HepG2 (cell line): ENCODE results near the gene NUDCD2. TPM values are rescaled to one million over a fixed set of nuclear protein-coding genes. Genes with fewer than 3 reads are reported as not detected.

ENCODE experiments used
- ADNP ChIP-seq: sonication (generic); formaldehyde crosslinking; IDR thresholded peaks from 2 replicates; pipeline ENCODE4 v1.4.0; 2020; ENCODE audit warnings: missing genetic modification reagents
- BORCS8-MEF2B ChIP-seq: sonication (generic); formaldehyde crosslinking; IDR thresholded peaks from 2 replicates; pipeline ENCODE4 v1.8.0; 2022; ENCODE audit warnings: mild to moderate bottlenecking, missing genetic modification reagents
- DMTF1 ChIP-seq: sonication (generic); formaldehyde crosslinking; IDR thresholded peaks from 2 replicates; pipeline ENCODE4 v1.4.0; 2020; ENCODE audit warnings: mild to moderate bottlenecking, missing genetic modification reagents
- FOXO1 ChIP-seq: sonication (generic); formaldehyde crosslinking; IDR thresholded peaks from 2 replicates; pipeline ENCODE4 v1.4.0; 2020; ENCODE audit warnings: missing genetic modification reagents
- KDM6A ChIP-seq: IDR thresholded peaks from 2 replicates; pipeline ENCODE4 v1.6.1; 2016; ENCODE audit warnings: low read depth
- MED13 ChIP-seq: sonication (generic); formaldehyde crosslinking; IDR thresholded peaks from 2 replicates; pipeline ENCODE4 v1.5.0; 2020; ENCODE audit warnings: missing genetic modification reagents
- MYNN ChIP-seq: sonication (generic); formaldehyde crosslinking; IDR thresholded peaks from 2 replicates; pipeline ENCODE4 v1.4.0; 2020; ENCODE audit warnings: mild to moderate bottlenecking, low read depth, missing genetic modification reagents
- PAX8 ChIP-seq: sonication (generic); formaldehyde crosslinking; IDR thresholded peaks from 2 replicates; pipeline ENCODE4 v1.8.0; 2022; ENCODE audit warnings: mild to moderate bottlenecking, missing genetic modification reagents, borderline replicate concordance
- PREB ChIP-seq: sonication (generic); formaldehyde crosslinking; IDR thresholded peaks from 2 replicates; pipeline ENCODE4 v1.4.0; 2020; ENCODE audit warnings: missing genetic modification reagents
- SRSF4 ChIP-seq: fragments of 200-400 bp; formaldehyde crosslinking; IDR thresholded peaks from one replicate; pipeline ENCODE4 v1.6.1; 2018; ENCODE audit warnings: mild to moderate bottlenecking, low read depth, low read length, moderate library complexity; ENCODE audit not compliant: poor library complexity, severe bottlenecking
- ZKSCAN1 ChIP-seq: fragments of 150-350 bp; IDR thresholded peaks from 2 replicates; pipeline ENCODE4 v1.6.1; 2014; ENCODE audit warnings: low read length
- ZNF225 ChIP-seq: sonication (generic); formaldehyde crosslinking; IDR thresholded peaks from 2 replicates; pipeline ENCODE4 v1.4.0; 2020; ENCODE audit warnings: mild to moderate bottlenecking, missing genetic modification reagents
- ZNF432 ChIP-seq: sonication (generic); formaldehyde crosslinking; IDR thresholded peaks from 2 replicates; pipeline ENCODE4 v1.5.0; 2020; ENCODE audit warnings: missing genetic modification reagents, mild to moderate bottlenecking, borderline replicate concordance
- ZNF629 ChIP-seq: sonication (generic); formaldehyde crosslinking; conservative IDR thresholded peaks from 2 replicates; pipeline ENCODE4 v1.5.0; 2020; ENCODE audit warnings: missing genetic modification reagents
- ZNF710 ChIP-seq: sonication (generic); formaldehyde crosslinking; IDR thresholded peaks from 2 replicates; pipeline ENCODE4 v1.5.0; 2020; ENCODE audit warnings: mild to moderate bottlenecking, missing genetic modification reagents, borderline replicate concordance
- polyA plus RNA-seq, 8 experiments: library from polyadenylated mRNA; depleted of rRNA in 3 of 8; stranded (reverse) in 7 of 8; unstranded in 1 of 8; fragments of >200 nt; fragmentation: Illumina TruSeq in 4 of 8; extraction: Trizol in 4 of 8; gene quantifications; 2 replicates each; pipeline versions ENCODE4 v1.2.1 to v1.2.3, GENCODE V29; 2011 to 2016; ENCODE audit warnings: low read depth in 4 of 8, missing spikeins in 1 of 8, mixed read lengths in 1 of 8; ENCODE audit not compliant: insufficient read depth in 1 of 8
- total RNA-seq, 5 experiments: library from RNA; depleted of rRNA; stranded (reverse); fragments of >200 nt; fragmentation: Illumina TruSeq; extraction: Trizol; gene quantifications; 2 replicates each; pipeline ENCODE4 v1.2.3, GENCODE V29; 2016; ENCODE audit warnings: low read depth in 1 of 5
- TF ChIP-seq, protein P1 (sequence below): IDR thresholded peaks from 2 replicates; pipeline ENCODE4 v1.6.1; 2016; ENCODE audit warnings: control low read depth
- TF ChIP-seq, protein P2 (sequence below): IDR thresholded peaks from 2 replicates; pipeline ENCODE4 v1.6.1; 2018; ENCODE audit warnings: missing genetic modification reagents, mild to moderate bottlenecking, missing compliant biosample characterization
- TF ChIP-seq, protein P3 (sequence below): sonication (generic); formaldehyde crosslinking; IDR thresholded peaks from 2 replicates; pipeline ENCODE4 v1.4.0; 2020; ENCODE audit warnings: missing genetic modification reagents, borderline replicate concordance

Gene NUDCD2
- total and polyA plus RNA-seq, 2 of the 13 experiments (the other 11 are each of a cell fraction or from before 2014, with no cell fraction given): 14.8 to 39.2 TPM

GRCh38 chr5:163459819-163460561, at the start of gene NUDCD2 (continued):
- no peak for TF ChIP-seq ZNF629 (CRISPR knock-in tag)
- 0 out of 2 replicates have a peak, but pooled peaks have one; percentile 69 for TF ChIP-seq PAX8 (CRISPR knock-in tag)
- no peak for TF ChIP-seq FOXO1 (CRISPR knock-in tag)
- no peak for TF ChIP-seq ZNF432 (CRISPR knock-in tag)
- TF ChIP-seq PREB (CRISPR knock-in tag): peak; percentile 25; the same call in 1 of the 2 replicates
- peak; percentile 28; the same call in 1 of the 2 replicates for TF ChIP-seq KDM6A (CRISPR knock-in tag)
- peak; percentile 86; the same call in 1 of the 2 replicates for TF ChIP-seq BORCS8-MEF2B (CRISPR knock-in tag)
- TF ChIP-seq ADNP (CRISPR knock-in tag): no peak
- no peak for TF ChIP-seq SRSF4
- TF ChIP-seq, protein P1, sequence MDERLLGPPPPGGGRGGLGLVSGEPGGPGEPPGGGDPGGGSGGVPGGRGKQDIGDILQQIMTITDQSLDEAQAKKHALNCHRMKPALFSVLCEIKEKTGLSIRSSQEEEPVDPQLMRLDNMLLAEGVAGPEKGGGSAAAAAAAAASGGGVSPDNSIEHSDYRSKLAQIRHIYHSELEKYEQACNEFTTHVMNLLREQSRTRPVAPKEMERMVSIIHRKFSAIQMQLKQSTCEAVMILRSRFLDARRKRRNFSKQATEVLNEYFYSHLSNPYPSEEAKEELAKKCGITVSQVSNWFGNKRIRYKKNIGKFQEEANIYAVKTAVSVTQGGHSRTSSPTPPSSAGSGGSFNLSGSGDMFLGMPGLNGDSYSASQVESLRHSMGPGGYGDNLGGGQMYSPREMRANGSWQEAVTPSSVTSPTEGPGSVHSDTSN (CRISPR knock-in tag): no peak
- peak; percentile 88 for TF ChIP-seq ZNF225 (CRISPR knock-in tag)
- no peak for TF ChIP-seq DMTF1 (CRISPR knock-in tag)
- TF ChIP-seq ZKSCAN1: no peak
- TF ChIP-seq MED13 (CRISPR knock-in tag): no peak
- TF ChIP-seq, protein P2, sequence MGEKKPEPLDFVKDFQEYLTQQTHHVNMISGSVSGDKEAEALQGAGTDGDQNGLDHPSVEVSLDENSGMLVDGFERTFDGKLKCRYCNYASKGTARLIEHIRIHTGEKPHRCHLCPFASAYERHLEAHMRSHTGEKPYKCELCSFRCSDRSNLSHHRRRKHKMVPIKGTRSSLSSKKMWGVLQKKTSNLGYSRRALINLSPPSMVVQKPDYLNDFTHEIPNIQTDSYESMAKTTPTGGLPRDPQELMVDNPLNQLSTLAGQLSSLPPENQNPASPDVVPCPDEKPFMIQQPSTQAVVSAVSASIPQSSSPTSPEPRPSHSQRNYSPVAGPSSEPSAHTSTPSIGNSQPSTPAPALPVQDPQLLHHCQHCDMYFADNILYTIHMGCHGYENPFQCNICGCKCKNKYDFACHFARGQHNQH (CRISPR knock-in tag): peak; percentile 82
- TF ChIP-seq MYNN (CRISPR knock-in tag): peak; percentile 82; the same call in 1 of the 2 replicates
- TF ChIP-seq ZNF710 (CRISPR knock-in tag): no peak; the same call in 1 of the 2 replicates
- TF ChIP-seq, protein P3, sequence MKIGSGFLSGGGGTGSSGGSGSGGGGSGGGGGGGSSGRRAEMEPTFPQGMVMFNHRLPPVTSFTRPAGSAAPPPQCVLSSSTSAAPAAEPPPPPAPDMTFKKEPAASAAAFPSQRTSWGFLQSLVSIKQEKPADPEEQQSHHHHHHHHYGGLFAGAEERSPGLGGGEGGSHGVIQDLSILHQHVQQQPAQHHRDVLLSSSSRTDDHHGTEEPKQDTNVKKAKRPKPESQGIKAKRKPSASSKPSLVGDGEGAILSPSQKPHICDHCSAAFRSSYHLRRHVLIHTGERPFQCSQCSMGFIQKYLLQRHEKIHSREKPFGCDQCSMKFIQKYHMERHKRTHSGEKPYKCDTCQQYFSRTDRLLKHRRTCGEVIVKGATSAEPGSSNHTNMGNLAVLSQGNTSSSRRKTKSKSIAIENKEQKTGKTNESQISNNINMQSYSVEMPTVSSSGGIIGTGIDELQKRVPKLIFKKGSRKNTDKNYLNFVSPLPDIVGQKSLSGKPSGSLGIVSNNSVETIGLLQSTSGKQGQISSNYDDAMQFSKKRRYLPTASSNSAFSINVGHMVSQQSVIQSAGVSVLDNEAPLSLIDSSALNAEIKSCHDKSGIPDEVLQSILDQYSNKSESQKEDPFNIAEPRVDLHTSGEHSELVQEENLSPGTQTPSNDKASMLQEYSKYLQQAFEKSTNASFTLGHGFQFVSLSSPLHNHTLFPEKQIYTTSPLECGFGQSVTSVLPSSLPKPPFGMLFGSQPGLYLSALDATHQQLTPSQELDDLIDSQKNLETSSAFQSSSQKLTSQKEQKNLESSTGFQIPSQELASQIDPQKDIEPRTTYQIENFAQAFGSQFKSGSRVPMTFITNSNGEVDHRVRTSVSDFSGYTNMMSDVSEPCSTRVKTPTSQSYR (CRISPR knock-in tag): 0 out of 2 replicates have a peak, but pooled peaks have one; percentile 4
